ENCODE results near the gene NINL.

NINL gene

GRCh38 chr20:25418776-25419175 is 166.6 kb downstream of the NINL start:
- DNase-seq (ENCODE audit: low read depth in 3 of 3) = no peak

DNA sequence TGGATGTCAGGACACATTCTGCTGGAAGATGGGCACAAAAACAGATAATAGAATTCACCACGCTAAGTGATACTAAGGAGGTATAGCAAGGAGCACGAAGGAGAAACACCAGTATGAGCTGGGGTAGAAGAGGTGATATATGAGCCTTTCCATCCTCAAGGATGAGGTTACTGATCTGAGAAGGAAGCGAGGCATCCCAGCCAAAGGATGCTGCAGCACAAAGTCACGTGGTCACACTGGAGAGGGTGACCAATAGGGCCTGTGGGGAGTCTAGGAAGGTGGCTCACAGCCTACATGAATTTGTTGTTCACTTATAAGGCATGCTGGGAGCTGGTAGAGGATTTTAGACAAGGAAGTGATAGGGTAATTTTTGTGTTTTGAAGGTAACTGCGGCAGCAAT is 176.4 kb downstream of the NINL start:
- no peak for DNase-seq (ENCODE audit: low read depth in 3 of 3)

DNA sequence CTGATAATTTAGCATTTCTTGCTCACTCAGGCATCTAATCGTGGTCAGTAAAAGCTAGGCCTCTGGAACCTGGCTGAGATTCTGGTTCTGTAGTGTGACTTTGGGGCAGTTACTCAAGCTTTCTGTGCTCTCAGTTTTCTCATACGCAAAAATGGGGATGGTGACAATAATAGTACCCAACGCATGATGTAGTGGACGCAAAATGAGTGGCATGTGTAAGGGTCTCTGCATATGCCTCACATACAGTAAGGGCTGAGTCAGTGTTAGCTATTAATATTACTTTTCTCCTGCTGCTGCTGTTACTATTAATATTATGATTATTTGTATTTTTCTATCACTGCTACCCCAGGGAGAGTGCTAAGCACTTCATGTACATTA is 177.2 kb downstream of the NINL start:
- DNase-seq (ENCODE audit: low read depth in 3 of 3) = no peak

DNA sequence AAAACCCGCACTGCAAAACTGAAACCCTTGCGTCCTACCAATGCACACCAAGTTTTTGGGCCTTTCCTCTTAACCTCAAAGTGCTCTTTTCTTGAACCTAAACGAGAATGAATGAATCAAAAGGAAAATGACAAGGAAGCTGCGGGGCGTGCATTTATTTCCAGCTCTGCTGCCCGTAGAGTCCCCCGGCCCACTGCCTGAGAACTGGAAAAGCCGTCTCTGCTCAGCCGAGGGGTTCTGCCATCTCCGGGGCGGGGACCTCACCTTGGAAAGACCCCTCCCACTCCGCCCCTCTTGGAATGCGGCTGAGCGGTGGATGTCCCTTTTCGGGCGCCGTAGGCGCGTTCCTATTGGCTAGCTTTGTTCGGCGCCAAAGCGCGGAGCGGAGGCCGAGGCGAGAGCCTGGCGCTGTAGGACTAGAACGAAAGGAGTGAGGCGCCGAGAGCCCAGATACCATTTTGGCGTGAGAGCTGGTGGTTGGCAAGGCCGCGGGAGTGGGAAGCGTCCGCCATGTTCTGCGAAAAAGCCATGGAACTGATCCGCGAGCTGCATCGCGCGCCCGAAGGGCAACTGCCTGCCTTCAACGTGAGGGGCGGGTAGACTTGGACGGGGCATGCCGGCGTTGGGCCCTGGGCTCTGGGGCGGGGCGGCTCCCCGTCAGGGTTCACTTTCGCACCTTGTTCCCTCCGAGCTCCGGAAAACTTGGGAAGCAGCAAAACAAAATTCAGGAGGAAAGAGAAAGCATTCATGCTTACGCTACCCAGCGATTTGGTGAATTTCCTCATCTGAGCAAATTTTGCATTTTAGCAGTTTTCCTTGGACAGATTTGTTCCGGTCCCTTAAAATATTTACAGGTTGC is 177.8 kb downstream of the NINL start, which contains the start of gene GINS1:
TSS of gene GINS1 (plus strand) at position 363 of the 859 bp plus-strand sequence. CDS start at position 511, 148 bp downstream.
- peak; percentile 81 to 84 (median 83) for DNase-seq (ENCODE audit: low read depth in 3 of 3)

All from stimulated activated CD4-positive, alpha-beta T cell treated with anti-CD3 and anti-CD28 coated beads, TNF-alpha, amount 100 ng/mL, for 48 hours (primary cell).